GM10847 (cell line): ENCODE measurements around the gene CCNL2.

Source experiments
- POLR2A ChIP-seq: IDR thresholded peaks from 2 replicates; pipeline ENCODE4 v1.6.1; 2011; ENCODE audit not compliant: insufficient read length; ENCODE audit errors: extremely low read depth

CCNL2 gene

GRCh38 chr1:1371746-1372711 lies 27.1 kb downstream of the CCNL2 start:
- no peak for TF ChIP-seq POLR2A

- TF ChIP-seq POLR2A, result no peak
These were observed 27.8 kb downstream of the CCNL2 start for GRCh38 chr1:1371364-1371745.

GRCh38 chr1:1370771-1371300 lies 28.3 kb downstream of the CCNL2 start:
- TF ChIP-seq POLR2A, result no peak

- no peak for TF ChIP-seq POLR2A
These were observed 31.8 kb downstream of the CCNL2 start for GRCh38 chr1:1367315-1367714.

- no peak for TF ChIP-seq POLR2A
These were observed 32.5 kb downstream of the CCNL2 start for GRCh38 chr1:1366699-1367066.

- TF ChIP-seq POLR2A, result no peak
These were observed 33.0 kb downstream of the CCNL2 start for GRCh38 chr1:1365875-1366698.

GRCh38 chr1:1364266-1364665 lies 34.9 kb downstream of the CCNL2 start:
- TF ChIP-seq POLR2A, result no peak

- TF ChIP-seq POLR2A, result no peak
These were observed 37.1 kb downstream of the CCNL2 start for GRCh38 chr1:1361982-1362423.

GRCh38 chr1:1361233-1361981 lies 37.7 kb downstream of the CCNL2 start:
- no peak for TF ChIP-seq POLR2A

GRCh38 chr1:1360506-1361169 lies 38.5 kb downstream of the CCNL2 start:
- TF ChIP-seq POLR2A, result no peak

- TF ChIP-seq POLR2A, result no peak
These were observed 39.3 kb downstream of the CCNL2 start for GRCh38 chr1:1359664-1360468.

GRCh38 chr1:1359308-1359663 lies 39.8 kb downstream of the CCNL2 start:
- no peak for TF ChIP-seq POLR2A

- TF ChIP-seq POLR2A, result no peak
These were observed 40.5 kb downstream of the CCNL2 start, which contains the start of gene MXRA8 for GRCh38 chr1:1358433-1359271. Gene MXRA8 (minus strand): TSS chr1:1358555. CDS start chr1:1358504, 51 bp downstream.

- no peak for TF ChIP-seq POLR2A
These were observed 41.2 kb downstream of the CCNL2 start for GRCh38 chr1:1357871-1358432.
